HG03558 (cell line): ENCODE results near the gene ZNF282.

Experiments used
- ATAC-seq: cut with Tn5 transposase; IDR thresholded peaks from one replicate; pipeline ENCODE4 v1.9.1; 2021; ENCODE audit warnings: moderate number of reproducible peaks; ENCODE audit not compliant: unreplicated experiment; ENCODE audit errors: extremely low read depth

The ZNF282 gene

GRCh38 chr7:149195180-149196150, at the start of gene ZNF282:
ZNF282 (plus strand) TSS chr7:149195546; CDS start chr7:149195590, 44 bp downstream.
- ATAC-seq, result peak; percentile 79

DNA sequence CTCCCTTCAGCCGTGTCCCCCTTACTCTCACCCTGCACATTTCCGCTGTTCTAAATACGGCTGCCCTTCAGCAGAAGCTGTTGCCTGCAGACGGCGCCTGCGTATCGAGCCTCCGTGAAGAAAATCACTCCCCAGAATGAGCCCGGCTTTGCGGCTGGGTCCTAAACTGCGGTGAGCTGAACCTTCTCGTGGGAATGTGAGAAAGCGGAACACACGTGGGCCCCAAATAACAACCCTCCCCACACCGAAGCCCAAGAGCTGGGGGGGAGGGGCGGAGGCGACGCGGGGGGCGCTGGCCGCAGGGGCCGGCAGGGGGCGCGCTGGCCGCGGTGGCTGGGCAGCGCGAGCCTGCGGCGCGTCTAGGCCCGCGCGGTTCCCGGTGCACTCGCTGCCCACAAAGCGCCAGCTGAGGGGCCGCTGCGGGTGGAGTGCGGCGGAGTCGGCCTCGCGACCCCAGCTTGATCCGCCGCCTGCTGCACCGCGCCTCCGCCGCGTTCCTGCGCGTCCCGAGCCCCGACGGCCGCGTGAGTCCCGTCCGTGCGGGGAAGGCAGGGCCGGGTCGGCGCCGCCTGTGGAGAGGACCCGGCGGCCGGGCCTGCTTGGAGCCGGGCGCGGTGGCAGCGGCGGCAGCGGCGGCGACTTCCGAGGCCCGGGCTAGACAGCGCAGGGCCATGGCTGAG, 48.1 kb upstream of the ZNF282 start, which contains the start of gene ZNF398:
ZNF398 (plus strand) TSS at position 382 of the 680 bp plus-strand sequence; CDS start at position 672, 290 bp downstream.
- ATAC-seq, result peak; percentile 49

DNA sequence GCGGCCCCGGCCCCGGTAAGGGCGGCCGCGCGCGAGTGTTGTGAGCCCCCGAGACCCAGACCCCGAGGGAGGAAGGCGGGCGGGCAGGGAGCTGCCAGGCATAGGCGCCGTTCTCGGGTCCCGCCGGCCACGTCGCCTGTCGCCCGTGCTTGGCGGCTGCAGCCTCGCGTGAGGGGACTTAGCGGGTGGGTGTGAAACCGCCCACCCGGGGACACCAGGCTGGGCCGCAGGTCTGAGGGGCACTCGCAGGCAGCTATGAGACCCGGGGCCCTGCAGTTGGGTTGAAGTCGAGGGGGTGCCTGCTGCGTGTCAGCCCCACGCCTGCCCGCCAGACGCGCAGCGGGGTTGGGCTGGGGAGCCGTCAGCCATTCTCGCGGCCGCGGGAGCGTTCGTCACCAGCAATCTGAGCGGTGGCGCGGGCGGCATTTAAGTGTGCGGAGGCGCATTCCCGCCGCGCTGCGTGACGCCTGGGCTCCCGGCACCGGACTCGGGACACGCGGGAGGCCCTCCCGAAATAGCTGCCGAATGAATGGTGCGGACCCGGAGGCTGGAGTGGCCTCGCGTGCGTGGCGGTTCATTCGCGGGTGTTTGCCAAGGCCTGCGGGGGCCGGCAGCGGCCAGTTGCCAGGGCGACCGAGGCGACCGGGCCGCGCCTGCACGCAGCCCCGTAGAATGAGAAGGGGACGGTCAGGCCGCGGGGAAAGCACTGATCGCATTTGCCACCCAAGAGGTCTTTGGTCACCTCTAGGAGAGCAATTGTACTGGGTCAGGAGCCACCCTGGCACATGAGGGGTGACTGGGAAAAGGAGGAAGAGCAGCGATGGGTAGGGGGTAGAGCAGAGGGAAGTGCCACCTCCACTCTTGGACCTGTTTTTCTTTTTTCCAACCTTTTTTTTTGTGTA, 47.3 kb upstream of the ZNF282 start:
- ATAC-seq, result peak; percentile 10

DNA sequence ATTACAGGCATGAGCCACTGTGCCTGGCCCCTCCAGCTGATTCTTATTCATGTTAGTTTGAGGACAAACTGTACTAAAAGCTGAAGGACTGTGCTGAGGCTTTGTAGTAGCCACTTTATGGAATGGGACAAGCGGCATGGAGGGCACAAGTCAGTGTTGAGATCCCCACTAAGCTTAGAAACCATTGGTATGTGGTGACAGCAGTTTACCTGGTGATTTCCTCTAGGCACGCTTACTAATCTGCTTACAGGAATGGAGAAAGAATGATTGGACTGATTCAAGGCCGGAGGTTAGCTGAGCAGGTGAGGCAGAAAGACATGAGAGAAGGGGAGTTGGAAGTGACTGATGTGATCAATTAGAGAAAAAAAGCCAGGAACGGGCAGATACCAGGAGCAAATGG, 44.4 kb upstream of the ZNF282 start:
- ATAC-seq, result no peak

DNA sequence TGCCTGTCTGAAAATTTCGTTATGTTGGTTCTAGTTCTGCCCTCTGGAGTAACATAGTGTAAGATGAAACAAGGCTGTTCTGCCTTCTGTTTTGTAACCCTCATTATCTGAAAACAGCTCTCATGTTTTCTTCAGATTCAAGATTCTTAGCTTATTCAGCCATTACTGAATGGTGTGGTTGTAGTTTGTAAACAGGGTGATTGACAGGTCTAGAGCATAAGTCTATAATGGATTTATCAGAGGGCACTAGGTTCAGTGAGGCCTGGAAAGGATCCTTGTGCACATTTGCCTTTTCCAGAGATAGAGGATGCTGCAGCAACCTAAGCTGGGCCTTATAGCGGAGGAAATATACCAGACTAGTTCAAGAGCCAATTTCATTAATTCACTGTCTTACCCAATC, 42.0 kb upstream of the ZNF282 start:
- ATAC-seq, result no peak

GRCh38 chr7:149154056-149154455, 41.3 kb upstream of the ZNF282 start:
- ATAC-seq, result no peak

DNA sequence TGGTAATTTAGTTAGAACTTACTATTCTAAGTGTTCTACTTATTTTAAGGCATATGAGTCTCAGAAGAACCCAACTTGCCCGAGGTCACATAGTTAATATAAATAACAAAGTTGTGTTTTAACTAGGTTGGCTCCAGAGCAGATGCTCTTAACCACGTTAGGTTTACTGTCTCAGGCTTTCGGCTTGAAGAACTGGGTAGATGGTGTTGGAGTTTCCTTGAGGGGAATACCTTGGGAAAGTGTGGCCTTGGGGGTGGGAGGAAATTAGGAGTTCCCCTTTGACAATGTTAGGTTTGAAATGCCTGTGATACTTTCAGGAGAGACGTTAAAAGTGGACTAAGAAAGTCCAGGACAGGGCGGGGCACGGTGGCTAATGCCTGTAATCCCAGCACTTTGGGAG, 38.4 kb upstream of the ZNF282 start:
- no peak for ATAC-seq

DNA sequence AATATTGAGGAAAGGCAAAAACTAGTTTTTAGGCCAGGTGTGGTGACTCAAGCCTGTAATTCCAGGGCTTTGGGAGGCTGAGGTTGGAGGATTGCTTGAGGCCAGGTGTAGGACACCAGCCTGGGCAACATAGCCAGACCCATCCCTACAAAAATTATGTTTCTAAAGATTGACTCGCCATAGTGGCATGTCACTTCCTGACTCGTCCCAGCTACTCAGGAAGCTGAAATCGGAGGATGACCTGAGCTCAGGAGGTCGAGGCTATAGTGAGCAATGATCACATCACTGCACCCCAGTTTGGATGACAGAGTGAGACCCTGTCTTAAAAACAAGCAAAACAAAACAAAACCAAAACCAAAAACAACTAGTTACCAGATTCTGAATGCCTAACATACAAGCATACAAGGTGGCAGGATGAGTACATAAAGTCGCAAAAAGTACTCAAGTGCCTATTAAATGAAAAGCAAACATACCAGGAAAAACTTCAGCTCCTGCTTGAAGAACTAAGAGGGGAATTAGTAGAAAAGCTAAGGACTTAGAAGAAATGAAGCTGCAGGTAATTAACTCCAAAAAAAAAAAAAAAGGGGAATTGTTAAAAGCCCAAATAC, 34.0 kb upstream of the ZNF282 start:
- no peak for ATAC-seq

GRCh38 chr7:149166142-149166541, 29.2 kb upstream of the ZNF282 start:
- ATAC-seq, result no peak

- ATAC-seq, result no peak
Measured at GRCh38 chr7:149166630-149167352, 28.6 kb upstream of the ZNF282 start.

- no peak for ATAC-seq
Measured at GRCh38 chr7:149171892-149172533, 23.3 kb upstream of the ZNF282 start.

- no peak for ATAC-seq
Measured at GRCh38 chr7:149172534-149172920, 22.8 kb upstream of the ZNF282 start.

DNA sequence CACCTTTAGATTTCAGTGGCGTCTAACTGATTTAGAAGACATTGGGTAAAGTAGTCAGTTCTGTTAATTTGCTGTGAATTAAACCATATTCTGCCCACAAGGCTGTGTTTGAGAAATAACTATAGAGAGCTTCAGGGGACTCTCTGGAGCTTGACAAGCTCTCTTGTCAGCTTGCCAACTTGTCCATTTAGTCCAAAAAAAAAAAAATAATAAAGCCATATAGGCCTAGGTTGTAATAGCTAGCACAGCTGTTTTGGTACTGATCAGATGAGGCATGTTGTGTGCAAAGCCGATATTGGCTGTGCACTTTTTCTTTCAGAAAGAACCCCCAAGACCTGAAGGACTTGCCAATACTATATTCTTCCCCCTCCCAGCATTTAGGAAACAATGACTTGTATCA, 20.2 kb upstream of the ZNF282 start:
- no peak for ATAC-seq

DNA sequence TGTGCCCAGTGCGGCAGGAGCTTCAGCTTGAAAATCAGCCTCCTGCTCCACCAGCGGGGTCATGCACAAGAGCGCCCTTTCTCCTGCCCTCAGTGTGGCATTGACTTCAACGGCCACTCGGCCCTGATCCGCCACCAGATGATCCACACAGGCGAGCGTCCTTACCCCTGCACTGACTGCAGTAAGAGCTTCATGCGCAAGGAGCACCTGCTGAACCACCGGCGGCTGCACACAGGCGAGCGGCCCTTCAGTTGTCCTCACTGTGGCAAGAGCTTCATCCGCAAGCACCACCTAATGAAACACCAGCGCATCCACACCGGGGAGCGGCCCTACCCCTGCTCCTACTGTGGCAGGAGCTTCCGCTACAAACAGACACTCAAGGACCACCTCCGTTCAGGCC, 16.1 kb upstream of the ZNF282 start:
- no peak for ATAC-seq

GRCh38 chr7:149180722-149181449, 14.5 kb upstream of the ZNF282 start:
- no peak for ATAC-seq

DNA sequence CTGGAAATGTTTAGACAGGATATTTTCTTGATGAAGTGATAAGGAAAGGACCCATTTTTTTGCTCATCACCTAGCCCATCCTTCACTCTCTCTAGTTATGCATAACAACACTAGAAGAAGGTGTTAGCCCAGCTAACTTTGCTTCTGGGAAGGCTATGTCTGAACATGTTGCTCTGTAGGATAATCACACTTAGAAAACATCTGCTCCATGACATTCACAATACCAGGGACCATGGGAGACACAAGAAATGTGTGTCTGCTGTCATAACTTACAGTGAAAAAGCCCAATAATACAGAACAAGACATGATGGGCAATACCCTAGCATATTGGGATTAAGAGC, 13.9 kb upstream of the ZNF282 start:
- no peak for ATAC-seq

DNA sequence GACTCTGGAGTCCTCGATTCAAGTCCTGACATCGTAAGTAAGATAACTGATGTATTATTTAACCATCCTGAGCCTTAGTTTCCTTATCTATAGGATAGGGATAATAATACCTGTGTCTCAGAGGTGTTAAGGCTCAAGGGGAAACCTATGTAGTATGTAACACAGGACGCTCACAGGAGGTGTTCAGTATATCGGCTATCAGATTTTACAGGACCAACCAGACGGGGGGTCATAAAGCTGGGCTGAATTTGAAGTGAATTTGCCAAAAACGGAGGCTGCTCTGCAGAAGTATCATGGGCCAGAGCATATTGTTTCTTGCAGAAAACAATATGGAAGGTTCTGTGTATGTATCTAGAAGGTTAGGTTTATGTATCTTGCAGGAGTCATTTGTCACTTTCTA, 11.1 kb upstream of the ZNF282 start:
- no peak for ATAC-seq

- ATAC-seq, result no peak
Measured at GRCh38 chr7:149188213-149188612, 7.1 kb upstream of the ZNF282 start.
